ENCODE results near the gene PTGES3L. TPM values are rescaled to one million over a fixed set of nuclear protein-coding genes. Genes with fewer than 3 reads are reported as not detected.

The PTGES3L gene
- 0.09 and 0.18 TPM in 2 replicates for total RNA-seq

GRCh38 chr17:42979511-42980273 is at the start of gene PTGES3L:
PTGES3L (minus strand) TSS chr17:42980080; CDS start chr17:42980053, 27 bp downstream.

GRCh38 chr17:43024407-43025289 is 44.8 kb upstream of the PTGES3L start, which contains the start of gene RND2:
RND2 (plus strand) TSS chr17:43025231; CDS start chr17:43025348, 117 bp downstream.

GRCh38 chr17:43021741-43022512 is 42.0 kb upstream of the PTGES3L start, which contains the start of gene VAT1:
VAT1 (minus strand) TSS chr17:43022385; CDS start chr17:43022322, 63 bp downstream.

DNA sequence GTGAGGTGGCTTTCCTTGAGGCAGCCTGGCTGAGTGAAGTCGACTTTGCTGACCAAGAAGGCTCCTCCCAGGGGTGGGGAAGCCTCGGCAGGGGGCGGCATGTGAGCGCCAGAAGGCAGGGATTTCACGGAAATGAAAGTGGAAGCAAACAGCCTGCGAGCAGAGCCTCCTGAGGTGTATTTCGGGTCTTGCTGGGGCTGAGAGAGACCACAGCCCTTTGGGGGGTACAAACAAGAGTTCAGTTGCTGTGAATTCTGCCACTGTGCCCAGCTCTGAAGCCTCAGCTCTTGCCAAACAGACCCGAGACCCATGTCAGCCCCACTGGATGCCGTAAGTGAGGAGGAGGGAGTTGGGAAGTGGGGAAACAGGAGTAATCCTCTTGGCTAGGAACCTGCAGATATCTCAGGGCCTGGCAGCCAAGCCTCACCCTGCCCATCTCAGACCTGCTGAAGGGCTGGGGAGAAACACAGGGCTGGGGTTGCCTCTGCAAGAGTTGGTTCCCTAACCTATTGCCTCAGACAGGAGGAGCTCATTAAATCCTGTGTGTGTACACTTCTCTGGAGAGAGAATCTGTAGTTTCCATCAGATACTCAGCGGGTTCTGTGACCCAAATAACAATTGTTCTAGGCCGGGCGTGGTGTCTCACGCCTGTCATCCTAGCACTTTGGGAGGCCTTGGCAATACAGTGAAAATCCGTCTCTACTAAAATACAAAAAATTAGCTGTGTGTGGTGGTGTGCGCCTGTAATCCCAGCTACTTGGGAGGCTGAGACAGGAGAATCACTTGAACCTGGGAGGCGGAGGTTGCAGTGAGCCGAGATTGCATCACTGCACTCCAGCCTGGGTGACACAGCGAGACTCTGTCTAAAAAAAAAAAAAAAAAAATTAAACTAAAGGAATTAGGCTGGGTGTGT is 27.0 kb upstream of the PTGES3L start, which contains the start of gene IFI35:
Gene IFI35 (plus strand): TSS at position 146 of the 913 bp plus-strand sequence. CDS start 164 bp downstream, at position 310.

DNA sequence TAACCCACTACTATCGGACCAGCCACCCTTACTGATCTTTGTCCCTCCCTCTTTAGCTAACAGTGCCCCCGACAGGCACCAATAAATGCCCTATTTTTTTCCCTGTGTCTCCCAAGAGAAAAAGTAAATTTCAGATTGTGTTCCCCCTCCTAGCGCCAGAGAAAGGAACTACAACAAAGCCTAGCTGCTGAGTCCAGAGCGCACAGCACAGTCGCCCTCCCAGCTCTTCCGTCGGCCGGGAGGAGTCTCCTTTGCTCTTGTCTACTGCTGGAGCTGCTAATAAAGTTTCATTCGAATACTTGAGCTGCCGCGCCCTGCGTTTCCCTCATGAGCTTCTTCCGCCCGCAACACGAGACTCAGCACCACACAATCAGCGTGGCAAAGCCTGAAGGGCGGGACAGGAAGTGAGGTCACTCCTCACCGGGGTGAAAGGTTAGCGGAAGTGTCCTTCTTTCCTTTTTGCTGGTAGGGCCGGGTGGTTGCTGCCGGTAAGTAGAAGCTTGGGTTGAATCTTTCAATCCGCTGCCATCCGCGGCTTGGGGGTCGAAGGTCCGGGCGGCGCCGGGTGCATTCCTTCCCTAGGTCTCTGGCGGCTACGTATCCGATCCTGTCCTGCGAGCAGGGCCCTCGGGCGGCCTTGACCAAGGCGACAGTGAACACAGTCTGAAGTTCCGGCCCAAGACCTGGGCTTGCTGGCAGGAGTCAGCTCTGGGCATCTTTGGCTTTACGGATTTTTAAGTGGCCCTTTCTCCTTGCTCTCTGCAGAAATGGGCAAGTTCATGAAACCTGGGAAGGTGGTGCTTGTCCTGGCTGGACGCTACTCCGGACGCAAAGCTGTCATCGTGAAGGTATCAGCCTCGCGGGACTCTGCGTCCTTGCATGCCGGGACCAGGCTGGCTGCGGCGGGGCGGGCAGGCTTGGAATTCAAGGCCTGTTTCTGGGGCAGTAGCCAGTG is 18.4 kb upstream of the PTGES3L start, which contains the start of gene RPL27:
Gene RPL27 (plus strand): TSS at position 436 of the 955 bp plus-strand sequence. CDS start 332 bp downstream, at position 768.

GRCh38 chr17:42980274-42980765 is 440 bp upstream of the PTGES3L start, which contains the start of gene RUNDC1:
RUNDC1 (plus strand) TSS chr17:42980565; CDS start chr17:42980577, 12 bp downstream.

GRCh38 chr17:42964161-42964932 is 15.5 kb downstream of the PTGES3L start, which contains the start of gene AARSD1:
AARSD1 (minus strand) TSS chr17:42964454; CDS start chr17:42964440, 14 bp downstream.

Other genes starting within 250 kb of the PTGES3L start
- 7.8 and 14.7 TPM in 2 replicates for gene EZH1, start 235.0 kb downstream of the PTGES3L start, total RNA-seq
- 2.5 and 2.7 TPM in 2 replicates for gene RAMP2, start 218.9 kb downstream of the PTGES3L start, total RNA-seq
- gene VPS25, start 206.6 kb downstream of the PTGES3L start, total RNA-seq: 40.4 and 46.0 TPM in 2 replicates
- gene WNK4, start 199.5 kb downstream of the PTGES3L start, total RNA-seq: 0.63 and 8.1 TPM in 2 replicates
- 53.3 and 71.7 TPM in 2 replicates for gene COA3, start 181.4 kb downstream of the PTGES3L start, total RNA-seq
- gene CNTD1, start 181.2 kb downstream of the PTGES3L start, total RNA-seq: 0.19 TPM in 1 of 2 replicates, not detected in the other
- gene BECN1, start 155.8 kb downstream of the PTGES3L start, total RNA-seq: 161 and 174 TPM in 2 replicates
- 86.4 and 101 TPM in 2 replicates for gene PSME3, start 146.7 kb downstream of the PTGES3L start, total RNA-seq
- 0.36 and 0.38 TPM in 2 replicates for gene AOC2, start 135.5 kb downstream of the PTGES3L start, total RNA-seq
- under 0.01 TPM in 2 replicates for gene AOC3, start 128.9 kb downstream of the PTGES3L start, total RNA-seq
- gene G6PC1, start 79.3 kb downstream of the PTGES3L start, total RNA-seq: not detected in 2 replicates
- gene AARSD1, start 15.6 kb downstream of the PTGES3L start, total RNA-seq: 25.1 and 26.8 TPM in 2 replicates
- gene RUNDC1, start 485 bp upstream of the PTGES3L start, total RNA-seq: 9.4 and 14.7 TPM in 2 replicates
- gene RPL27, start 18.3 kb upstream of the PTGES3L start, total RNA-seq: 1,452 and 1,877 TPM in 2 replicates
- gene IFI35, start 26.7 kb upstream of the PTGES3L start, total RNA-seq: 6.9 and 10.1 TPM in 2 replicates
- 228 and 254 TPM in 2 replicates for gene VAT1, start 42.3 kb upstream of the PTGES3L start, total RNA-seq
- gene RND2, start 45.2 kb upstream of the PTGES3L start, total RNA-seq: 0.18 and 0.28 TPM in 2 replicates
- 9.9 and 18.0 TPM in 2 replicates for gene BRCA1, start 145.3 kb upstream of the PTGES3L start, total RNA-seq
- gene NBR1, start 191.1 kb upstream of the PTGES3L start, total RNA-seq: 83.3 and 89.7 TPM in 2 replicates
- gene TMEM106A, start 231.8 kb upstream of the PTGES3L start, total RNA-seq: 1.3 and 2.0 TPM in 2 replicates
- not detected in 2 replicates for gene CCDC200, start 248.5 kb upstream of the PTGES3L start, total RNA-seq